ENCODE measurements around the gene ZNF385C.
A peak's percentile ranks its signal among the peaks of the same experiment; 100 is the strongest.

The ZNF385C gene

DNA sequence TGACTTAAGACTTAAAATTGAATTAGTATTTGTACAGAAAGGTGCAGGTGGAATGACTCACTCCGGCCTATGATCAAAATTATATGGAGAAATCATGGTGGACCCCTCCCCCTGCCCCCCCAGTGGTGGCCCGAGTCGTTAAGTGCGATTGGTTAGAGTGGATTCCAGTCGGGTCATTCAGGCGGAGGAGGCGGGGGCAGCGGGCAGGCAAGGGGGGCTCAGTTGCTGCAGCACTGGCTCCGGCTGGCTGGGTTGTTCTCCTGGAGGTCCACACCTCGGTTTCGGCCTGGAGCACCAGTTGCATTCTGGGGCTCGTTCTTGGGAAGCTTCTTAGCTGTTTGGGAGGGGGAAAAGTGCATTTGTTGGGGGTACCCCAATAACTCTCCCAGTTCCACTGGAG lies 27.3 kb upstream of the ZNF385C start:
- no peak for DNase-seq (ENCODE audit: low spot score)
- TF ChIP-seq, protein P1, sequence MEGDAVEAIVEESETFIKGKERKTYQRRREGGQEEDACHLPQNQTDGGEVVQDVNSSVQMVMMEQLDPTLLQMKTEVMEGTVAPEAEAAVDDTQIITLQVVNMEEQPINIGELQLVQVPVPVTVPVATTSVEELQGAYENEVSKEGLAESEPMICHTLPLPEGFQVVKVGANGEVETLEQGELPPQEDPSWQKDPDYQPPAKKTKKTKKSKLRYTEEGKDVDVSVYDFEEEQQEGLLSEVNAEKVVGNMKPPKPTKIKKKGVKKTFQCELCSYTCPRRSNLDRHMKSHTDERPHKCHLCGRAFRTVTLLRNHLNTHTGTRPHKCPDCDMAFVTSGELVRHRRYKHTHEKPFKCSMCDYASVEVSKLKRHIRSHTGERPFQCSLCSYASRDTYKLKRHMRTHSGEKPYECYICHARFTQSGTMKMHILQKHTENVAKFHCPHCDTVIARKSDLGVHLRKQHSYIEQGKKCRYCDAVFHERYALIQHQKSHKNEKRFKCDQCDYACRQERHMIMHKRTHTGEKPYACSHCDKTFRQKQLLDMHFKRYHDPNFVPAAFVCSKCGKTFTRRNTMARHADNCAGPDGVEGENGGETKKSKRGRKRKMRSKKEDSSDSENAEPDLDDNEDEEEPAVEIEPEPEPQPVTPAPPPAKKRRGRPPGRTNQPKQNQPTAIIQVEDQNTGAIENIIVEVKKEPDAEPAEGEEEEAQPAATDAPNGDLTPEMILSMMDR (IDR thresholded peaks at IDR 0.05; ENCODE audit: borderline replicate concordance, control extremely low read depth, extremely low read depth, insufficient read depth, missing control alignments): no peak
- in situ Hi-C loops (cut with MboI; ENCODE audit: low sequenced_read_pairs, unreplicated experiment): no loop called here

DNA sequence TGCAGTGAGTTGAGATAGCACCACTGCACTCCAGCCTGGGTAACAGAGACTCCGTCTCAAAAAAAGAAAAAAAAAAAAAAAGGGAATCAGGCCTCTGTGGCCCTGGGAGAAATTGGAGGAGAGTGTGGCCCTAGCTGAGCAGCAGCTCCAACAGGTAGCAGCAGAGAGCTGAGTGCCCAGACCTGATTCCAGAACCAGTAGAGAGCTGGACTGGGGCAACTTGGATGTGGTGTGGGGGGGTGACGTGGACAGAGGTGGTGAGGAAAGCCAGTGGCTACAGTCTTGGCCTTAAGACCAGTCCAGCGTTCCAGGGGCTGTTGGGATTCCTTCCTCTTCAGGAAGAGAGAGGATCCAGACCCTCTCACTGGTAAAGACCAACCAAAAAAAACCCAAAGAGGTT lies 26.0 kb upstream of the ZNF385C start:
- in situ Hi-C loops (cut with MboI; ENCODE audit: low sequenced_read_pairs, unreplicated experiment): no loop called here
- TF ChIP-seq, protein P1 (IDR thresholded peaks at IDR 0.05; ENCODE audit: borderline replicate concordance, control extremely low read depth, extremely low read depth, insufficient read depth, missing control alignments): no peak
- DNase-seq (ENCODE audit: low spot score): no peak

DNA sequence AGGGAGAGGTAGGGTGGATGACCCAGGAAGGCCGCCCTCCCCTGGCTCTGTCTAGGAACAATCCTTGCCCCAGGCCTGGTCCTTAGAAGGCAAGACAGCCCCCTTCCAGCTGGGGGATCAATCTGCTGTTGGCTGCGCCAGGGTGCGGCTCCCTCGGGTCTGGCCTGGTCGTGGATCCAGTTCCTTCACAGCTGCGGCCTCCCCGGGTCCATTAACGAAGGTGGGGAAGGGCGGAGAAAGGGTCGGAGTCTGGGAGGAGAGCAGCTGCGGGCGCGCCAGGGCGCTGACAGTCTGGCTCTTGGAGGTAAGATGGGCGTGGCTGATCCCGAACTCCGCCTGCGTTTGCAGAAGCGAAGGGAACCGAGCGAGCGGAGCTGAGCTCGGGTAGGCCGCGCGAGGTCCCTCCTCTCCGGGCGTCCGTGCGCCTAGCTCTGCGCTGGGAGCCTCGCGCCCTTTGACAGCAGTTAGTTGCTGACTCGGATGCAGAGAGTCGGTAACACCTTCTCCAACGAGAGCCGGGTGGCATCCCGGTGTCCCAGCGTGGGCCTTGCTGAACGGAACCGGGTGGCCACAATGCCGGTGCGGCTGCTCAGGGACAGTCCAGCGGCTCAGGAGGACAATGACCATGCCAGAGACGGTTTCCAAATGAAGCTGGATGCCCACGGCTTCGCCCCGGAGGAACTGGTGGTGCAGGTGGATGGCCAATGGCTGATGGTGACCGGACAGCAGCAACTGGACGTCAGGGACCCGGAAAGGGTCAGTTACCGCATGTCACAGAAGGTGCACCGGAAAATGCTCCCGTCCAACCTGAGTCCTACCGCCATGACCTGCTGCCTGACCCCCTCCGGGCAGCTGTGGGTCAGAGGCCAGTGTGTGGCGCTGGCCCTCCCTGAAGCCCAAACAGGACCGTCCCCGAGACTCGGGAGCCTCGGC lies 24.4 kb upstream of the ZNF385C start, which contains the start of gene HSPB9:
TSS of gene HSPB9 (plus strand) at position 434 of the 933 bp plus-strand sequence. CDS start at position 481, 47 bp downstream.
- DNase-seq (ENCODE audit: low spot score): no peak
- TF ChIP-seq, protein P1 (IDR thresholded peaks at IDR 0.05; ENCODE audit: borderline replicate concordance, control extremely low read depth, extremely low read depth, insufficient read depth, missing control alignments): no peak
- in situ Hi-C loops (cut with MboI; ENCODE audit: low sequenced_read_pairs, unreplicated experiment): no loop called here

DNA sequence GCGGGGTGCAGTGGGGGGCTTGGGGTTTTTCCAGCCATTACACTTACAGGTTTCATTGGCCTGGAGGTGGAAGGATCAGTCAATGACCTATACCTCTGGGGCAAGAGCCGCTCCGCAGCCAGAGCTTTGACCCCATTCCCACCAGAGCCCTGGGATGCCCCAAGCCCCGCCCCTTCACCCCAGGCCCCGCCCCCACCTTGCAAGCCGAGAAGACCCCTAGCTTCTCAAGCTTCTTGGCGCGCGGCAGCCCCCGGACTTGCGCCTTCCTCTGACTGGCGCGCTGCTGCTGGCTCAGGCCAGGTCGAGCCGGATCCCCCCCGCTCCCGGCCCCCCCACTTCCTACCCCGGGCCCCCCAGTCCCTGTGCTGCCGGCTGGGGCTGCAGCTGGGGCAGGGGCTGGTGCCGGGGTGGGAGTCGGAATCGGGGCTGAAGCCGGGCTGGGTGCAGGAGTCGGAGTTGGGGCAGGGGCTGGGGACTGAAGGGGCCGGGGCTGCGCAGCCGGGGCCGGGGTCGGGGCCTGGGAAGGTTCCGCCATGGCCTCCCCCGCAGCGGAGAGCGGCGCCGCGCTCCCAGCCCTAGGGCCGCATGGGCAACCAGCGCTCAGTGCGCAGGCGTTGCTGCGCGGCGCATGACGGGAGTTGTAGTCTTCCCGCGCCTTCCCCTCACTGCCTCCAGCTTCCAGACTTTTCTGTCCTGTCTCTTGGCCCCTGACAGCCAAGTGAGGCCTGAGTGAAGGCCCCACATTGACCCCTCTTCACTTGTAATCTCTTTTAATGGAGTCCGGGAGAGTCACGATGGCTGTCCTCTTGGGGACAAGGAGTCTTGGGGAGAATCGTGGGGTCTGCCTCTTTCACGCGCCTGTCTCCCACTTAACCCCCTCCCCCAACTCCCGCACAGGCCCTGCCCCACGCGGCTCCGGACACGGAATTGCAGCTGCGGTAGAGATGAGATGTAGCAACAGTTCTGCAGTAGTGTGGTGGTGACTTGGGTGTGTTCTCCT lies 22.8 kb upstream of the ZNF385C start, which contains the start of gene KAT2A:
TSS of gene KAT2A (minus strand) at position 598 of the 1,000 bp plus-strand sequence. CDS start at position 535, 63 bp downstream.
- DNase-seq (ENCODE audit: low spot score): peak; percentile 95
- TF ChIP-seq, protein P1 (IDR thresholded peaks at IDR 0.05; ENCODE audit: borderline replicate concordance, control extremely low read depth, extremely low read depth, insufficient read depth, missing control alignments): no peak
- in situ Hi-C loops (cut with MboI; ENCODE audit: low sequenced_read_pairs, unreplicated experiment): no loop called here

DNA sequence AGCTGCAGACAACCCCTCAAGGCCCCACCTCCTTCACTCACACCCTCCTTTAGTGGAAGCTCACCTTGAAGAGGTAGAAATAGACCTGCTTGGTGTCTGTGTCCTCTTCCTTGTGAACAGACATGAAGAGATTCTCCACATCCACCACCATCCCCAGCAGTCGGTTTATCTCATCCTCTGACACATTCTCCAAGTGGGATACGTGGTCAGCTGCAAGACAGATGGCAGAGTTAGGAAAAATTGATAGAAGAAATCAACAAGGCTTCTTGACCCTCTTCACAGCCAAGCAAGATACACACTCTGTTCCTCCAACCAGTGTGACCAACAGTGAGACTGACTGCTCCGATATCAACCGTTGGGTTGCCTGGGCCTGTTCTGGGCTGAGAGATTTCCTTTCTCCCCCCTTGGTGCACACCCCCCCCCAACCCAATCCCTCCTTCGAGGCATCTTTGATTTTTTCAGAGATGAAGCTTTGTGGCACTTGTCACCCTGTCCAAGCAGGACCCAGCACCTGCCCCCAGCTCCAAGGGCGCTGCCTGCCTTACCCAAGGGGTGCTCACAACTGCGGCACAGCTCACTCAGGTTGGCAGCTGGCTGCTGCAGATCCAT lies 22.0 kb upstream of the ZNF385C start:
- in situ Hi-C loops (cut with MboI; ENCODE audit: low sequenced_read_pairs, unreplicated experiment): no loop called here
- DNase-seq (ENCODE audit: low spot score): no peak
- TF ChIP-seq, protein P1 (IDR thresholded peaks at IDR 0.05; ENCODE audit: borderline replicate concordance, control extremely low read depth, extremely low read depth, insufficient read depth, missing control alignments): no peak
